GM19463 (cell line): ENCODE results near the gene PCNX4.
"Not testable (repeated sequence)": the region's sequence is repeated elsewhere in the genome, so short reads cannot be mapped to it uniquely, and the experiment has no call there.

Experiments
- ATAC-seq: cut with Tn5 transposase; IDR thresholded peaks from one replicate; pipeline ENCODE4 v1.9.1; 2021; ENCODE audit warnings: mild to moderate bottlenecking, moderate library complexity; ENCODE audit not compliant: unreplicated experiment

PCNX4 gene

GRCh38 chr14:60091550-60092525 lies at the start of gene PCNX4:
PCNX4 (plus strand) TSS chr14:60091923; CDS start chr14:60107639, 15,716 bp downstream.
- ATAC-seq, result peak; percentile 95

GRCh38 chr14:60047976-60048375 lies 43.7 kb upstream of the PCNX4 start:
- ATAC-seq, result not testable (repeated sequence)

DNA sequence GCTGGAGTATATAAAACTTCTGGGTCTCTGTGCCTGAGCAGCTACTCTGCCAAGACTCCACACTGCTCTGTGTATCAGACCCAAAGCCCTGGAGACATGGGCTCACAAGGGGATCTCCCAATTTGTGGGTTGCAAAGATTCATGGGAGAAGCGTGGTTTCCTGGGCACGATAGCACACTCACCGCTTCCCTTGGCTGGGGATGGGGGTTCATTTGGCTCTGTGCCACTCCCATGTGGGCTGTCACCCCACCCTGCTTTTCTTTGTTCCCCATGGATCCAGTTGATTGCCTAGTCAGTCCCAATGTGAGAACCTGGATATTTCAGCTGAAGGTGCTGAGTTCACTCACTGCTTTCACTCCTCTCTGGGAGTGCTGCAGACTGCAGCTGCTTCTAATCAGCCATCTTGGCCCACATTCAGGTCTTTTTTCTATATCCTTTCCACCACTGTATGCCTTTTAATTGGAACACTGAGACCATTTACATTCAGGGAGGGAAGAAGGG lies 40.0 kb upstream of the PCNX4 start:
- peak; percentile 57 for ATAC-seq

- ATAC-seq, result no peak
These were observed 33.6 kb upstream of the PCNX4 start for GRCh38 chr14:60058087-60058486.

- ATAC-seq, result no peak
These were observed 30.4 kb upstream of the PCNX4 start for GRCh38 chr14:60061371-60061770.

GRCh38 chr14:60064491-60065072 lies 27.1 kb upstream of the PCNX4 start:
- no peak for ATAC-seq

GRCh38 chr14:60067882-60068281 lies 23.8 kb upstream of the PCNX4 start:
- no peak for ATAC-seq

GRCh38 chr14:60079723-60080122 lies 12.0 kb upstream of the PCNX4 start:
- no peak for ATAC-seq

DNA sequence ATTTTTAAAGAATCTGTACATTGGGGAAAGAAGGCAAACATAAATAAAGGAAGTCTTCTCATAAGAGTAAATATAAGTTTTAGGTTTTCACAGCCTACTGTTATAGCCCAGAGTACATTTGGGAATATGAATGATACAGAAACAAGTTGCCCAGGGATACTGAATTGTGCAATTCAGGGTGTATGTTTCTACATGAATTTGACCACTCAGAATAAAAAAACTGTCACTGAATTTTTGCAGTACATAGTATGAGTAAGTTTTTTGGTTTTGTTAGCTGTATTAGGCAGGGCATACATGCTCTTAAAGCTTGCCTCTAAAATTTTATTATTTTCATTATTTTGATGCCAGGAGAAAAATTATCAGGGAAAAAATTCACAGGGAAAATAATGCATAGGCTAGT lies 6.6 kb upstream of the PCNX4 start:
- ATAC-seq, result no peak

- ATAC-seq, result no peak
These were observed 6.0 kb upstream of the PCNX4 start for GRCh38 chr14:60085693-60086092.

DNA sequence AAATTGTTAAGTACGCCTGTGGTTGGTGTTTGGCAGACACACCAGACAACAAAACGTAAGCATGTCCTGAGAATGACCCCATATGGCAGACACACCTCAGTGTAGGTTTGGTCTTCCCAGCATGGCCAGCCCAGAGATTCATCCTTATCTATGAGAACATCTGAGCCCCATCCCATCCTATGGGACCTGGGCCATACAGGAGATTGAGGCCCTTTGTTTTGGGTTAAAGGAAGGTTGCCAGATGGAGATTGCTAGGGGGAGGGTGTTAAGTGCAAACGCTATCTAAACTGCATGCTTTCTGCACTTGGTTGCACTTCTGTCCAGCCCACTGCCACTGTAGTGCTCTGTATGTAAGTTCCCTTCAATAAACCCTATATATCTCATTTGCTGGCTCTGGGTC lies 4.1 kb upstream of the PCNX4 start:
- no peak for ATAC-seq

GRCh38 chr14:60089221-60089620 lies 2.5 kb upstream of the PCNX4 start:
- ATAC-seq, result no peak

DNA sequence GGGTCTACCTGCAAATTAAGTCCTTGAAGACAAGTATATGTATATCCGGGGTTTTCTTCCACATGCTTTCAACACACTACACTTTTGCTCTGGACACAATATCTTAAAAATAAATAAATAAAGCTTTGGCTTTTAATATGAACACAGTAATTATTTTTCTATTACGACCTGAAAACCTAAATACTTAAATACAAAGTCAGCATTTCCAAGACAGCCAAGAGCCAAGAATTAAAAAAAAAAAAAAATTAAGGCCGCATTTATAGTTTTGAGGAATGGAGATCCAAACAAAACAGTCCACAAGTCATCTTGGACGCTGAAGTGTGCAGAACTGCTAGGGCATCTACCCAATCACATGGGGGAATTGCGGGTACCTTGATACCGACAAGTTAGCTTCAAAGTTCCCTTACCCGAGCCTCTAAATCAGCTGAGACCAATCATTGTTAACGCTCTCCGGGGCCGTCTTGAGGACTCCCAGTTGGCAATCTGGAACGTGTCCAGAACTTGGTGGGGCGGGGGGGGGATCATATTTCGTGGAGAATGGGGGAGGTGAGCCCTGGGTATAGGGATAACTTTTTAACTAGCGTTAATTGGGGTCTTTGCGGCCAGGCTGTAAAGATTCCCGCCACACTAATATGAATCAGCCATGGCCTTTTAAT lies 731 bp upstream of the PCNX4 start:
- ATAC-seq, result no peak

DNA sequence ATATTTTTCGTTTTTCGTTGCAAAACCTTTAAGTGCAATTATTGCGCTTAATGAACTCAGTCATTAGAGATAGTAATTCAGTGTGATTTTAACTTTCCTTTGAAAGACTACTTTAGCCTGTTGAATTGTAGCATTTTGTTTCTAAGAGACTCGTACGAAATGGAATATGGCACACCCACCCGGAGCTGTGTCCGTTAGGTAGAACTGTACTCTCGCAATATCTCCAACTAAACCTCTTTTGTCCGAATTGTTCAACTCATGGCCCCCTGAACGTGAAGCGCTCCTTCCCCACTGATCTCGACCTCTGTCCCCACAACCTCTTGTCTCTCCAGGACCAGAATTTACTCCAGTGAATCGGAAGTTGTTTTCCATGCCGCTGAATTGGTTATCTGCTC lies 800 bp downstream of the PCNX4 start:
- ATAC-seq, result no peak

- no peak for ATAC-seq
These were observed 1.4 kb downstream of the PCNX4 start for GRCh38 chr14:60093080-60093479.

DNA sequence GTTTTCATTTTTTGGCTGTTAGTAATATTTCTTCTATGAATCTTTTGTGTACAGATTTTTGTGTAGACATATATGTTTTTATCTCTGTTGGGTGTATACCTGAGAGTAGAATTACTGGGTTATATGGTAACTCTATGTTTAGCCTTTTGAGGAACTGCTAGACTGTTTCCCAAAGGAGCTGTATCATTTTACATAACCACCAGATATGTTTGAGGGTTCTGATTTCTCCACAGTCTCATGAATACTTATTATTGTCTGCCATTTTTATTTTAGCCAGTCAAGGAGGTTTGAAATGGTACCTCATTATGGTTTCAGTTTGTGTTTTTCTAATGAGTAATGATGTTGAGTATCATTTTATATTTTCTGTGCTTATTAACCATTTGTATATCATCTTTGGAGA lies 1.9 kb downstream of the PCNX4 start:
- ATAC-seq, result no peak

DNA sequence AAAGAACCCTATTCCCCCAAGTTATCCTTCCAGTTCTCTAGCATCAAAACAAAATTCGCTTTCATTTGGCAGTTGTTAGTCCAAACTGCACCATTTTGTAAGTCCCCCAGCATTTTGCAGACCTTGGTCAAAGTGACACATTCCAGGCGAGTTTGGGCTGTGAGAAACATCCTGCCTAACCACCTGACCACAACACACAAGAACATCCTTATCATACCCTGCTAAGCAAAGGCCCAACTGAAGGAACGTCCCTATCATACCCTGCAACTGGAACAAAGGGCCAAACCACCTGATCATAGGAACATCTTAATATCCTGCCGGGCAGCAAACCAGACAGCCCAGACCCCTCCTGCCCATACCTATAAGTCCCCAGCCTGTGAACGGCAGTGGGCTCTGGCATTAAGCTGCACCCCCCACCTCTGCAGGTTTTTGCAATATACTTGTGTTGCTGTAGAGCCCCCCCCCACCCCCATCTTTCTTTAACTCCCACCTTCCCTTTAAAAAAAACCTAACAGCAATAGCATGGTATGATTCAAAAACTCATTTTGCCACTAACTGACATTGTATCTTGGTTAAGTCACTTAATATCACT lies 2.7 kb downstream of the PCNX4 start:
- no peak for ATAC-seq

DNA sequence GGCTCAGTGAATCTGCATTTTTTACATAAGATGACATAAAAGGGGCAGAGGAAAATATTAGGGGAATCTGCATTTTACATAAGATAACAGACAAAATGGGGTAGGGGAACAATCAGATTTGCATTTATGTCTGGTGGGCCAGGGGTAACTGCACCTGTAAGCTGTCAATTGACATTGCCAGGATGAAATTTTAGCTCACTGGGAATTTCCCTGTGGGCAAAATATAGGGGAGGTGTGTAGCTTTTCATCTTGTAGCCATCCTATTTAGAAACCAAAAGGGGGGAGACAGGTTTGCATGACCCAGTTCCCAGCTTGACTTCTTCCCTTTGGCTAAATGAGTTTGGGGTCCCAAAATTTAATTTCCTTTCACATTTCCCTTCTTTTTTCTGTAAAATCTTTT lies 3.5 kb downstream of the PCNX4 start:
- ATAC-seq, result no peak

GRCh38 chr14:60095781-60096450 lies 4.2 kb downstream of the PCNX4 start:
- no peak for ATAC-seq

DNA sequence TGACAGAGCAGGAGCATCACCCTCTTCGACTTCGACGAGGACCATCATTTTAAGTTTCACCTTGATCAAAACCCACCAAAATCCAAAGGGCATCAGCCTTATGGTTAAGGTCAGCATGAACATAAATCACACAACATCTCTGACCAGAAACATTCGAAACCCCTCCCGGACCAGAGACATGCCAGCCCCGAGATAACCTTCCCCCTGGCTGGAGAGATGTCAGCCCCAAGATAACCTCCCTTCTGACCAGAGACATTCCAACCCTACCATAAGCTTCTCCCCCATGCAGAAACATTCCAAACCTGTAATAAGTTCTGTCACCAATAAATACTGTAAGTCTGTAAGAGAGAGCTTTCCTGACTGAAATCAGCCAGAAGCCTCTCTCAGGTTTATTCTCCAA lies 6.3 kb downstream of the PCNX4 start:
- no peak for ATAC-seq

- ATAC-seq, result not testable (repeated sequence)
These were observed 8.1 kb downstream of the PCNX4 start for GRCh38 chr14:60099855-60100254.
